ENCODE data around the gene ITPA. TPM values are rescaled to one million over a fixed set of nuclear protein-coding genes. Genes with fewer than 3 reads are reported as not detected.

The ITPA gene
- total and polyA plus RNA-seq, 2 of the 13 experiments (the other 11 are each of a cell fraction or from before 2014, with no cell fraction given): 60.1 to 103 TPM

- TF ChIP-seq KIAA2018 (CRISPR knock-in tag; IDR thresholded peaks at IDR 0.05; ENCODE audit: borderline replicate concordance) (peak; percentile 73; the same call in 1 of the 2 replicates), PATZ1 (CRISPR knock-in tag; IDR thresholded peaks at IDR 0.05) (no peak; the same call in 1 of the 2 replicates), HHEX (CRISPR knock-in tag; IDR thresholded peaks at IDR 0.05) (peak; percentile 30; the same call in 1 of the 2 replicates), ZNF12 (CRISPR knock-in tag; IDR thresholded peaks at IDR 0.05) (peak; percentile 9; the same call in 1 of the 2 replicates), ZNF468 (CRISPR knock-in tag; IDR thresholded peaks at IDR 0.05) (no peak; the same call in 1 of the 2 replicates), ZNF550 (CRISPR knock-in tag; IDR thresholded peaks at IDR 0.05; ENCODE audit: borderline replicate concordance) (no peak), STAT6 (CRISPR knock-in tag; IDR thresholded peaks at IDR 0.05; ENCODE audit: borderline replicate concordance) (peak; percentile 77; the same call in 1 of the 2 replicates), ZFP1 (CRISPR knock-in tag; IDR thresholded peaks at IDR 0.05) (no peak; the same call in 1 of the 2 replicates), ZNF138 (CRISPR knock-in tag; IDR thresholded peaks at IDR 0.05; ENCODE audit: low read depth) (peak; percentile 92; the same call in 1 of the 2 replicates), DNMT1 (CRISPR knock-in tag; IDR thresholded peaks at IDR 0.05) (peak; percentile 88), ADNP (CRISPR knock-in tag; IDR thresholded peaks at IDR 0.05) (no peak), SNAI1 (CRISPR knock-in tag; IDR thresholded peaks at IDR 0.05; ENCODE audit: borderline replicate concordance) (no peak; the same call in none of the 2 replicates), ZNF331 (CRISPR knock-in tag; IDR thresholded peaks at IDR 0.05) (peak; percentile 71), BRF2 (CRISPR knock-in tag; IDR thresholded peaks at IDR 0.05) (peak; percentile 81; the same call in 1 of the 2 replicates)
Measured at GRCh38 chr20:3204124-3204794, 5.0 kb upstream of the ITPA start, which contains the start of gene DDRGK1 (continued).

Data from HepG2 (cell line).